ENCODE data around the gene VENTX. TPM values are rescaled to one million over a fixed set of nuclear protein-coding genes. Genes with fewer than 3 reads are reported as not detected.

The VENTX gene
- total RNA-seq, 1 experiment from 2014 or later: not detected

GRCh38 chr10:133196936-133197758 lies 40.5 kb upstream of the VENTX start:
- H3K79me2 ChIP-seq (ENCODE audit: insufficient read depth, low read length): no peaks in the 10 kb centered on the region
- no peaks in the 10 kb centered on the region for H3K27me3 ChIP-seq (ENCODE audit: insufficient read depth, low read length)

More at GRCh38 chr10:133196936-133197758, 40.5 kb upstream of the VENTX start:
- no peak for TF ChIP-seq ELF1 (IDR thresholded peaks at IDR 0.05; ENCODE audit: borderline replicate concordance, low read depth)
- 0 out of 2 replicates have a peak, but pooled peaks have one; percentile 15 for TF ChIP-seq RAD21 (IDR thresholded peaks at IDR 0.05; ENCODE audit: low read depth)
- TF ChIP-seq CTCF (IDR thresholded peaks at IDR 0.05 in 2 of 3, conservative IDR thresholded peaks at IDR 0.05 in 1 of 3; ENCODE audit: borderline replicate concordance in 1 of 3, insufficient read depth in 1 of 3, low read depth in 2 of 3, low read length in 2 of 3): 0 out of 6 replicates have a peak, but pooled peaks of 1 of the 3 experiments have one; percentile 2
- intact Hi-C loops (cut with micrococcal nuclease): no loop called here
- no peaks in the 10 kb centered on the region for H3K36me3 ChIP-seq (ENCODE audit: control insufficient read depth in 1 of 2, insufficient read depth in 2 of 2, low read length in 2 of 2)
- H3K4me1 ChIP-seq (ENCODE audit: control insufficient read depth in 1 of 2, insufficient read depth in 2 of 2, low read length in 2 of 2): no peaks in the 10 kb centered on the region
- H3K9me3 ChIP-seq (ENCODE audit: control insufficient read depth in 1 of 2, insufficient read depth in 1 of 2, low read depth in 1 of 2, low read length in 2 of 2): no peaks in the 10 kb centered on the region
- ATAC-seq (peak; percentile 52; the same call in 1 of the 2 replicates), DNase-seq (ENCODE audit: low read depth, low spot score) (no peak)
- BruUV-seq (replicated peaks): no TSS peak
- ChIA-PET CTCF (no interaction called here), POLR2A (no interaction called here), RAD21 (ENCODE audit: low non-redundant PET in 1 of 2, low total read pairs in 2 of 2, uncharacterized antibody in 2 of 2, unreplicated experiment in 2 of 2) (no interaction called here)
- no peak overlapping the region for H2AFZ ChIP-seq (ENCODE audit: low read depth, low read length, poor library complexity, severe bottlenecking)
- no peak overlapping the region for H3K9ac ChIP-seq (ENCODE audit: low read length)
- no peaks in the 10 kb centered on the region for H4K20me1 ChIP-seq (ENCODE audit: insufficient read depth)
- H3K9me2 ChIP-seq (ENCODE audit: insufficient read depth): no peaks in the 10 kb centered on the region
- H3K27ac ChIP-seq (ENCODE audit: low read depth, low read length): no peak overlapping the region
- no peak overlapping the region for H3K4me3 ChIP-seq (replicated peaks in 1 of 2; ENCODE audit: low read depth in 1 of 2, low read length in 2 of 2)
- H3K4me2 ChIP-seq (ENCODE audit: low read length): no peak overlapping the region

All from HCT116 (cell line).